Parathyroid adenoma (tissue), 2 donors: ENCODE measurements around the gene SLC22A16.

Experiments
- H2AFZ ChIP-seq: fragments of 300-600 bp; sonication (generic); one replicate; pipeline ENCODE4 v1.7.0; 2017; ENCODE audit warnings: antibody characterized with exemption, mild to moderate bottlenecking
- H3K27ac ChIP-seq: fragments of 300-600 bp; sonication (generic); one replicate; pipeline ENCODE4 v1.7.0; 2017
- H3K27me3 ChIP-seq: fragments of 300-600 bp; sonication (generic); one replicate; pipeline ENCODE4 v1.7.0; 2017; ENCODE audit warnings: low read length; ENCODE audit not compliant: control insufficient read depth, insufficient read depth
- H3K36me3 ChIP-seq: fragments of 300-600 bp; sonication (generic); one replicate; pipeline ENCODE4 v1.7.0; 2017; ENCODE audit warnings: low read length; ENCODE audit not compliant: control insufficient read depth, insufficient read depth
- H3K4me1 ChIP-seq: fragments of 300-600 bp; sonication (generic); one replicate; pipeline ENCODE4 v1.7.0; 2017; ENCODE audit warnings: control low read depth
- H3K4me2 ChIP-seq: fragments of 300-600 bp; sonication (generic); one replicate; pipeline ENCODE4 v1.7.0; 2017; ENCODE audit warnings: low read length
- H3K4me3 ChIP-seq: fragments of 300-600 bp; sonication (generic); one replicate; pipeline ENCODE4 v1.7.0; 2017; ENCODE audit warnings: low read depth, low read length
- H3K79me2 ChIP-seq: fragments of 300-600 bp; sonication (generic); one replicate; pipeline ENCODE4 v1.7.0; 2017; ENCODE audit warnings: control low read depth
- H3K9ac ChIP-seq: fragments of 300-600 bp; sonication (generic); one replicate; pipeline ENCODE4 v1.7.0; 2017; ENCODE audit warnings: mild to moderate bottlenecking
- H3K9me3 ChIP-seq: fragments of 300-600 bp; sonication (generic); one replicate; pipeline ENCODE4 v1.7.0; 2017; ENCODE audit warnings: low read length; ENCODE audit not compliant: control insufficient read depth
- CTCF ChIP-seq: fragments of 300-600 bp; sonication (generic); IDR thresholded peaks from one replicate; pipeline ENCODE4 v1.7.0; 2017; ENCODE audit warnings: antibody characterized with exemption, mild to moderate bottlenecking
- donor health status: primary hyperparathyroidism.

SLC22A16 gene

GRCh38 chr6:110475066-110475653 is 1.3 kb downstream of the SLC22A16 start:
- no peak overlapping the region for H3K4me3 ChIP-seq

GRCh38 chr6:110474500-110474899 is 1.9 kb downstream of the SLC22A16 start:
- Histone ChIP-seq H3K27me3 (no peaks in the 10 kb centered on the region), H3K9me3 (no peaks in the 10 kb centered on the region), H3K79me2 (no peaks in the 10 kb centered on the region), H3K27ac (no peak overlapping the region), H3K4me2 (no peak overlapping the region), H3K4me3 (no peak overlapping the region), H3K4me1 (no peaks in the 10 kb centered on the region), H3K9ac (no peak overlapping the region), H2AFZ (no peak overlapping the region), H3K36me3 (no peaks in the 10 kb centered on the region)
- TF ChIP-seq CTCF, result no peak

More at GRCh38 chr6:110475066-110475653, 1.3 kb downstream of the SLC22A16 start:
- no peak overlapping the region for H3K4me2 ChIP-seq
- H3K9ac ChIP-seq, result no peak overlapping the region
- no peak for TF ChIP-seq CTCF
- no peak overlapping the region for H3K27ac ChIP-seq
- H2AFZ ChIP-seq, result no peak overlapping the region
- H3K36me3 ChIP-seq, result no peaks in the 10 kb centered on the region
- no peaks in the 10 kb centered on the region for H3K79me2 ChIP-seq
- H3K9me3 ChIP-seq, result no peaks in the 10 kb centered on the region
- H3K27me3 ChIP-seq, result no peaks in the 10 kb centered on the region
- H3K4me1 ChIP-seq, result no peaks in the 10 kb centered on the region

- TF ChIP-seq CTCF, result no peak
- Histone ChIP-seq H2AFZ (no peak overlapping the region), H3K27ac (no peak overlapping the region), H3K4me2 (no peak overlapping the region), H3K4me3 (no peak overlapping the region), H3K79me2 (no peaks in the 10 kb centered on the region), H3K9ac (no peak overlapping the region), H3K27me3 (no peaks in the 10 kb centered on the region), H3K9me3 (no peaks in the 10 kb centered on the region), H3K4me1 (no peaks in the 10 kb centered on the region), H3K36me3 (no peaks in the 10 kb centered on the region)
Observed at GRCh38 chr6:110472739-110473138, 3.7 kb downstream of the SLC22A16 start.

- Histone ChIP-seq H2AFZ (no peak overlapping the region), H3K27ac (no peak overlapping the region), H3K9me3 (no peaks in the 10 kb centered on the region), H3K4me3 (no peak overlapping the region), H3K36me3 (no peaks in the 10 kb centered on the region), H3K4me2 (no peak overlapping the region), H3K9ac (no peak overlapping the region), H3K4me1 (no peaks in the 10 kb centered on the region), H3K27me3 (no peaks in the 10 kb centered on the region), H3K79me2 (no peaks in the 10 kb centered on the region)
- no peak for TF ChIP-seq CTCF
Observed at GRCh38 chr6:110471726-110472365, 4.6 kb downstream of the SLC22A16 start.

GRCh38 chr6:110468731-110469130 is 7.7 kb downstream of the SLC22A16 start:
- no peak overlapping the region for H3K4me3 ChIP-seq
- H3K27ac ChIP-seq, result no peak overlapping the region
- TF ChIP-seq CTCF, result no peak
- no peaks in the 10 kb centered on the region for H3K79me2 ChIP-seq
- H2AFZ ChIP-seq, result no peak overlapping the region
- no peaks in the 10 kb centered on the region for H3K4me1 ChIP-seq
- H3K4me2 ChIP-seq, result no peak overlapping the region
- no peak overlapping the region for H3K9ac ChIP-seq
- no peaks in the 10 kb centered on the region for H3K36me3 ChIP-seq
- H3K27me3 ChIP-seq, result no peaks in the 10 kb centered on the region
- no peaks in the 10 kb centered on the region for H3K9me3 ChIP-seq
